ENCODE measurements around the gene IFNLR1. TPM values are rescaled to one million over a fixed set of nuclear protein-coding genes. Genes with fewer than 3 reads are reported as not detected.

Gene IFNLR1
- total RNA-seq, 2 donors from 2014 or later = 0.14 TPM; not detected in 1

- H3K4me3 ChIP-seq = no peak overlapping the region
- TF ChIP-seq, protein P1, sequence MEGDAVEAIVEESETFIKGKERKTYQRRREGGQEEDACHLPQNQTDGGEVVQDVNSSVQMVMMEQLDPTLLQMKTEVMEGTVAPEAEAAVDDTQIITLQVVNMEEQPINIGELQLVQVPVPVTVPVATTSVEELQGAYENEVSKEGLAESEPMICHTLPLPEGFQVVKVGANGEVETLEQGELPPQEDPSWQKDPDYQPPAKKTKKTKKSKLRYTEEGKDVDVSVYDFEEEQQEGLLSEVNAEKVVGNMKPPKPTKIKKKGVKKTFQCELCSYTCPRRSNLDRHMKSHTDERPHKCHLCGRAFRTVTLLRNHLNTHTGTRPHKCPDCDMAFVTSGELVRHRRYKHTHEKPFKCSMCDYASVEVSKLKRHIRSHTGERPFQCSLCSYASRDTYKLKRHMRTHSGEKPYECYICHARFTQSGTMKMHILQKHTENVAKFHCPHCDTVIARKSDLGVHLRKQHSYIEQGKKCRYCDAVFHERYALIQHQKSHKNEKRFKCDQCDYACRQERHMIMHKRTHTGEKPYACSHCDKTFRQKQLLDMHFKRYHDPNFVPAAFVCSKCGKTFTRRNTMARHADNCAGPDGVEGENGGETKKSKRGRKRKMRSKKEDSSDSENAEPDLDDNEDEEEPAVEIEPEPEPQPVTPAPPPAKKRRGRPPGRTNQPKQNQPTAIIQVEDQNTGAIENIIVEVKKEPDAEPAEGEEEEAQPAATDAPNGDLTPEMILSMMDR (IDR thresholded peaks at IDR 0.05) = no peak
- H3K36me3 ChIP-seq = no peaks in the 10 kb centered on the region
- H3K9me3 ChIP-seq = no peaks in the 10 kb centered on the region
- no peak for ATAC-seq (ENCODE audit: insufficient number of reproducible peaks, low FRiP score, low read depth)
- DNase-seq (ENCODE audit: low spot score) = no peak
- H3K27ac ChIP-seq = no peak overlapping the region
- peaks cover 0 to 19% of the 10 kb centered on the region in 2 donors for H3K4me1 ChIP-seq (ENCODE audit: control insufficient read depth in 1 of 2, low read depth in 2 of 2)
- H3K27me3 ChIP-seq (replicated peaks; ENCODE audit: insufficient read depth) = no peaks in the 10 kb centered on the region
These were observed 63.5 kb downstream of the IFNLR1 start for GRCh38 chr1:24123611-24124010.

DNA sequence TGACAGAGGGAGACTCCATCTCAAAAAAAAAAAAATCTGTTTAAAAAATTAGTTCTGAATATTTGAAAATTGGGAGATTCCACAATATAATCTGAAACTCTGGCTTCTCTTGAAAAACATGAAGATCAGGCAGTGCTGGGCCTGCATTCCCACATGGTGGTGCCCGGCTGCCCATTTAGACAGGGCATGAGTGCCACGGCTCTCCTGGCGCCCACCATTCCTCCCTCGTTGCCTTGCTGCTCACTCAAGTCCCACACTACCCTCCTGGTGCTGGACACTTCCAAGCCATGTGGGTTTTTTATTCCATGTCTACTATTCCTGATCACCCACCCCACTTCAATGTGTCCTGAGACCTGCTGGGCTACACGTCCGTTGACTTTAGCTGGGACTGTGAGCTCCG, 64.3 kb downstream of the IFNLR1 start:
- Histone ChIP-seq H3K27me3 (replicated peaks; ENCODE audit: insufficient read depth) (no peaks in the 10 kb centered on the region), H3K4me1 (ENCODE audit: control insufficient read depth in 1 of 2, low read depth in 2 of 2) (peaks cover 0 to 19% of the 10 kb centered on the region in 2 donors), H3K4me3 (no peak overlapping the region), H3K27ac (no peak overlapping the region), H3K36me3 (no peaks in the 10 kb centered on the region), H3K9me3 (no peaks in the 10 kb centered on the region)
- DNase-seq (ENCODE audit: low spot score) (no peak), ATAC-seq (ENCODE audit: insufficient number of reproducible peaks, low FRiP score, low read depth) (no peak)
- TF ChIP-seq, protein P1 (IDR thresholded peaks at IDR 0.05) = no peak

DNA sequence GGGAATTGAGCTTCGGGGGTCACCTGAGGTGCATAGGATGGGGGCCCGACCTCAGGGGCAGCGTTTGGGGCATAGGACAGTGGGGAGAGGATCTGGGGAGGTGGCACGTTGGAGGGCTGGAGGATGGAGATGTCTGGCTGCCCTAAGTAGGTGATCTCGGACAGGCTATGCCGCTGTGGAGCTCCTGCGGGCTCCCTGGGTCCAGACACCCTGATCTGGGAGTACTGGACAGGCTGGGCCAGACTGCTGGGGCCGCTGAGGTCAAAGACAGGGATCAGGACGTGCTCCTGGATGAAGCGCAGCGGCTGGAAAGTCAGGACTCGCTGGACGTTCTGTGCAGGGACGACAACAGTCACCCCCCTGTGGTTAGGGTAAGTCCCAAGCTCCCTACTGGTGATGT, 65.7 kb downstream of the IFNLR1 start:
- Histone ChIP-seq H3K9me3 (no peaks in the 10 kb centered on the region), H3K4me3 (no peak overlapping the region), H3K27ac (no peak overlapping the region), H3K27me3 (replicated peaks; ENCODE audit: insufficient read depth) (no peaks in the 10 kb centered on the region), H3K4me1 (ENCODE audit: control insufficient read depth in 1 of 2, low read depth in 2 of 2) (peaks cover 0 to 18% of the 10 kb centered on the region in 2 donors), H3K36me3 (no peaks in the 10 kb centered on the region)
- ATAC-seq (ENCODE audit: insufficient number of reproducible peaks, low FRiP score, low read depth) (no peak), DNase-seq (ENCODE audit: low spot score) (no peak)
- TF ChIP-seq, protein P1 (IDR thresholded peaks at IDR 0.05) = no peak

DNA sequence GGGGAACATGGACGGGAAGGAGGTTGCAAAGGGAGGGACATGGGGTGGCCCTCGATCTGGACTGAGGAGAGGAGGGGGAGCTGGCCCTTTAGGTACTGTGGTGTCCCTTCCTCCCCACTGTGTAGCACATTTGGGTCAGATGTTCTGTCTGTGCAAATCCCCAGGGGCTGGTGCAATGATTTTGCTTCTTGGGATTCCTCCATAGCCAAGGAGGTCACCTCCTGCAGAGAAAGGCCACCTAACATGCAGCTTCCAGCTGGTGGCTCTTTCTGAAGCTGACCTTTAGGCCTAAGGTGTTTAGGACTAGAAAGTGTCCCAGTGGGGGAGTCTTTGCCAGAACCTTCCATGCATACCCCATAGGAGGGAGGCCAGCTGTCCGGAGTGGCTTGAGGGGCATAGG, 66.1 kb downstream of the IFNLR1 start:
- TF ChIP-seq, protein P1 (IDR thresholded peaks at IDR 0.05) = no peak
- no peak for ATAC-seq (ENCODE audit: insufficient number of reproducible peaks, low FRiP score, low read depth)
- Histone ChIP-seq H3K27ac (no peak overlapping the region), H3K9me3 (no peaks in the 10 kb centered on the region), H3K27me3 (replicated peaks; ENCODE audit: insufficient read depth) (no peaks in the 10 kb centered on the region), H3K4me3 (no peak overlapping the region), H3K4me1 (ENCODE audit: control insufficient read depth in 1 of 2, low read depth in 2 of 2) (peaks cover 0 to 14% of the 10 kb centered on the region in 2 donors), H3K36me3 (no peaks in the 10 kb centered on the region)
- DNase-seq (ENCODE audit: low spot score) = no peak

GRCh38 chr1:24119859-24120756, 67.0 kb downstream of the IFNLR1 start:
- H3K4me1 ChIP-seq (ENCODE audit: control insufficient read depth in 1 of 2, low read depth in 2 of 2) = peaks cover 0 to 12% of the 10 kb centered on the region in 2 donors
- H3K9me3 ChIP-seq = no peaks in the 10 kb centered on the region
- H3K4me3 ChIP-seq = peak overlapping the region; percentile 5
- H3K27ac ChIP-seq = no peak overlapping the region
- TF ChIP-seq, protein P1 (IDR thresholded peaks at IDR 0.05) = no peak
- no peak for DNase-seq (ENCODE audit: low spot score)
- no peaks in the 10 kb centered on the region for H3K27me3 ChIP-seq (replicated peaks; ENCODE audit: insufficient read depth)
- H3K36me3 ChIP-seq = no peaks in the 10 kb centered on the region
- ATAC-seq (ENCODE audit: insufficient number of reproducible peaks, low FRiP score, low read depth) = no peak
